ENCODE data around the gene CDK5RAP2. TPM values are rescaled to one million over a fixed set of nuclear protein-coding genes. Genes with fewer than 3 reads are reported as not detected.

The CDK5RAP2 gene
- total and polyA plus RNA-seq, 10 donors, result 19.5 to 93.7 (median 61.9) TPM

GRCh38 chr9:120398286-120398685 lies 181.7 kb downstream of the CDK5RAP2 start:
- Histone ChIP-seq H3K9me3 (no peaks in the 10 kb centered on the region), H3K36me3 (peaks cover 0 to 100% (median 81%) of the 10 kb centered on the region in 6 donors), H3K4me3 (no peak overlapping the region), H3K27ac (peak overlapping the region in 1 of 8 donors; percentile 39), H3K27me3 (replicated peaks in 1 of 7) (no peaks in the 10 kb centered on the region), H3K4me1 (peaks cover 0 to 32% (median 0%) of the 10 kb centered on the region in 6 donors)
- no peak for TF ChIP-seq CTCF (IDR thresholded peaks at IDR 0.05 in 8 of 11, conservative IDR thresholded peaks at IDR 0.05 in 3 of 11)
- no peak for TF ChIP-seq POLR2A (IDR thresholded peaks at IDR 0.05)
- TF ChIP-seq POLR2AphosphoS5 (IDR thresholded peaks at IDR 0.05), result no peak
- intact Hi-C loops (cut with DNase I; ENCODE audit: low total_unique reads), result no loop called here
- no peak for DNase-seq

- H3K4me3 ChIP-seq, result no peak overlapping the region
- intact Hi-C loops (cut with DNase I; ENCODE audit: low total_unique reads), result no loop called here
- H3K36me3 ChIP-seq, result peaks cover 0 to 100% (median 81%) of the 10 kb centered on the region in 6 donors
- H3K9me3 ChIP-seq, result no peaks in the 10 kb centered on the region
- peak overlapping the region in 2 of 8 donors; percentile 29 to 39 for H3K27ac ChIP-seq
- peaks cover 0 to 32% (median 0%) of the 10 kb centered on the region in 6 donors for H3K4me1 ChIP-seq
- DNase-seq, result no peak
- WGBS, 5 donors, result 86 to 100% (median 92%) methylated on average over 1 of the region's 1 CpG
- TF ChIP-seq POLR2A (IDR thresholded peaks at IDR 0.05) (no peak), CTCF (IDR thresholded peaks at IDR 0.05 in 8 of 11, conservative IDR thresholded peaks at IDR 0.05 in 3 of 11) (no peak), POLR2AphosphoS5 (IDR thresholded peaks at IDR 0.05) (no peak)
- H3K27me3 ChIP-seq (replicated peaks in 1 of 7), result no peaks in the 10 kb centered on the region
Measured at GRCh38 chr9:120397453-120397852, 182.5 kb downstream of the CDK5RAP2 start.

- no peaks in the 10 kb centered on the region for H3K9me3 ChIP-seq
- intact Hi-C loops (cut with DNase I; ENCODE audit: low total_unique reads), result no loop called here
- no peak overlapping the region for H3K4me3 ChIP-seq
- H3K4me1 ChIP-seq, result peaks cover 0 to 32% (median 0%) of the 10 kb centered on the region in 6 donors
- no peaks in the 10 kb centered on the region for H3K27me3 ChIP-seq (replicated peaks in 1 of 7)
- DNase-seq, result no peak
- 87 to 98% (median 96%) methylated on average over 6 of the region's 6 CpGs for WGBS, 5 donors
- TF ChIP-seq POLR2A (IDR thresholded peaks at IDR 0.05) (no peak), CTCF (IDR thresholded peaks at IDR 0.05 in 8 of 11, conservative IDR thresholded peaks at IDR 0.05 in 3 of 11) (no peak), POLR2AphosphoS5 (IDR thresholded peaks at IDR 0.05) (no peak)
- H3K36me3 ChIP-seq, result peaks cover 0 to 100% (median 81%) of the 10 kb centered on the region in 6 donors
- peak overlapping the region in 2 of 8 donors; percentile 36 to 39 for H3K27ac ChIP-seq
Measured at GRCh38 chr9:120396931-120397330, 183.0 kb downstream of the CDK5RAP2 start.

GRCh38 chr9:120396418-120396817 lies 183.5 kb downstream of the CDK5RAP2 start:
- Histone ChIP-seq H3K27me3 (replicated peaks in 1 of 7) (no peaks in the 10 kb centered on the region), H3K4me3 (no peak overlapping the region), H3K36me3 (peaks cover 0 to 100% (median 82%) of the 10 kb centered on the region in 6 donors), H3K27ac (peak overlapping the region in 3 of 8 donors; percentile 9 to 39 (median 36)), H3K9me3 (no peaks in the 10 kb centered on the region), H3K4me1 (peaks cover 0 to 32% (median 0%) of the 10 kb centered on the region in 6 donors)
- intact Hi-C loops (cut with DNase I; ENCODE audit: low total_unique reads), result no loop called here
- no peak for DNase-seq
- WGBS, 5 donors, result 65 to 79% (median 74%) methylated on average over 3 of the region's 3 CpGs
- TF ChIP-seq CTCF (IDR thresholded peaks at IDR 0.05 in 8 of 11, conservative IDR thresholded peaks at IDR 0.05 in 3 of 11) (no peak), POLR2AphosphoS5 (IDR thresholded peaks at IDR 0.05) (no peak), POLR2A (IDR thresholded peaks at IDR 0.05) (no peak)

Measured in spleen (tissue), 11 donors.